Immature natural killer cell (primary cell): ENCODE results near the gene OS9. TPM values are rescaled to one million over a fixed set of nuclear protein-coding genes. Genes with fewer than 3 reads are reported as not detected.
"Not testable (repeated sequence)": the region's sequence is repeated elsewhere in the genome, so short reads cannot be mapped to it uniquely, and the experiment has no call there.

ENCODE experiments used
- DNase-seq, 3 donors: peaks; one replicate each; pipeline ENCODE4 v3.0.0; 2022; ENCODE audit warnings: mixed read lengths in 1 of 3
- H3K27ac Mint-ChIP-seq, 6 donors: one replicate each; pipeline ENCODE4 v1.8.0; 2020; ENCODE audit warnings: mixed read lengths in 6 of 6, mild to moderate bottlenecking in 5 of 6, inconsistent platforms in 4 of 6, moderate library complexity in 3 of 6
- H3K27me3 Mint-ChIP-seq, 3 donors: one replicate each; pipeline ENCODE4 v1.8.0; 2020 to 2021; ENCODE audit warnings: low read depth in 3 of 3, mild to moderate bottlenecking in 3 of 3, mixed read lengths in 3 of 3, moderate library complexity in 3 of 3, inconsistent platforms in 1 of 3
- H3K36me3 Mint-ChIP-seq, 3 donors: one replicate each; pipeline ENCODE4 v1.8.0; 2020; ENCODE audit warnings: mixed read lengths in 3 of 3, inconsistent platforms in 2 of 3, mild to moderate bottlenecking in 2 of 3
- H3K4me1 Mint-ChIP-seq, 2 donors: one replicate each; pipeline ENCODE4 v1.8.0; 2020; ENCODE audit warnings: inconsistent platforms in 2 of 2, mild to moderate bottlenecking in 2 of 2, mixed read lengths in 2 of 2, moderate library complexity in 1 of 2
- H3K4me3 Mint-ChIP-seq, 5 donors: one replicate each; pipeline ENCODE4 v1.8.0; 2020; ENCODE audit warnings: mild to moderate bottlenecking in 5 of 5, mixed read lengths in 5 of 5, inconsistent platforms in 3 of 5, moderate library complexity in 3 of 5
- H3K9me3 Mint-ChIP-seq, 6 donors: one replicate each; pipeline ENCODE4 v1.8.0; 2020; ENCODE audit warnings: mild to moderate bottlenecking in 6 of 6, mixed read lengths in 6 of 6, inconsistent platforms in 4 of 6, moderate library complexity in 3 of 6
- polyA plus RNA-seq, 3 donors: library from polyadenylated mRNA; unstranded; fragments of 300-500 nt; fragmentation: Illumina TruSeq; gene quantifications; one replicate each; pipeline ENCODE4 v1.2.3, GENCODE V29; 2021

Gene OS9
- polyA plus RNA-seq, 3 donors from 2014 or later: 54.2 to 111 (median 59.5) TPM

GRCh38 chr12:57671811-57672210 is 22.1 kb upstream of the OS9 start:
- H3K27me3 Mint-ChIP-seq: peaks cover 2 to 15% (median 10%) of the 10 kb centered on the region in 3 donors
- not testable (repeated sequence) for H3K9me3 Mint-ChIP-seq, H3K36me3 Mint-ChIP-seq, H3K27ac Mint-ChIP-seq, H3K4me1 Mint-ChIP-seq, H3K4me3 Mint-ChIP-seq, DNase-seq

- Mint-ChIP-seq H3K4me3 (no peak overlapping the region), H3K27me3 (peaks cover 2 to 15% (median 10%) of the 10 kb centered on the region in 3 donors), H3K27ac (no peak overlapping the region), H3K4me1 (no peaks in the 10 kb centered on the region), H3K9me3 (no peaks in the 10 kb centered on the region), H3K36me3 (peaks cover 0 to 4% (median 0%) of the 10 kb centered on the region in 3 donors)
- no peak for DNase-seq
These were observed 21.1 kb upstream of the OS9 start for GRCh38 chr12:57672801-57673200.

- Mint-ChIP-seq H3K27me3 (peaks cover 2 to 11% (median 8%) of the 10 kb centered on the region in 3 donors), H3K4me1 (no peaks in the 10 kb centered on the region), H3K36me3 (no peaks in the 10 kb centered on the region), H3K4me3 (no peak overlapping the region), H3K9me3 (no peaks in the 10 kb centered on the region), H3K27ac (no peak overlapping the region)
- no peak for DNase-seq
These were observed 19.2 kb upstream of the OS9 start for GRCh38 chr12:57674691-57675090.

GRCh38 chr12:57677947-57678346 is 16.0 kb upstream of the OS9 start:
- not testable (repeated sequence) for H3K4me3 Mint-ChIP-seq, DNase-seq, H3K4me1 Mint-ChIP-seq, H3K27ac Mint-ChIP-seq, H3K9me3 Mint-ChIP-seq, H3K36me3 Mint-ChIP-seq
- peaks cover 1 to 11% (median 2%) of the 10 kb centered on the region in 3 donors for H3K27me3 Mint-ChIP-seq

GRCh38 chr12:57679697-57680096 is 14.2 kb upstream of the OS9 start:
- peaks cover 0 to 5% (median 3%) of the 10 kb centered on the region in 6 donors for H3K9me3 Mint-ChIP-seq
- no peaks in the 10 kb centered on the region for H3K36me3 Mint-ChIP-seq
- no peak for DNase-seq
- H3K27me3 Mint-ChIP-seq: peaks cover 0 to 12% (median 2%) of the 10 kb centered on the region in 3 donors
- H3K4me1 Mint-ChIP-seq: no peaks in the 10 kb centered on the region
- H3K4me3 Mint-ChIP-seq: no peak overlapping the region
- H3K27ac Mint-ChIP-seq: no peak overlapping the region

GRCh38 chr12:57687862-57688261 is 6.1 kb upstream of the OS9 start:
- no peak overlapping the region for H3K4me3 Mint-ChIP-seq
- H3K36me3 Mint-ChIP-seq: no peaks in the 10 kb centered on the region
- no peak for DNase-seq
- H3K9me3 Mint-ChIP-seq: peaks cover 0 to 2% (median 0%) of the 10 kb centered on the region in 6 donors
- no peaks in the 10 kb centered on the region for H3K4me1 Mint-ChIP-seq
- H3K27me3 Mint-ChIP-seq: peaks cover 4 to 12% (median 9%) of the 10 kb centered on the region in 3 donors
- no peak overlapping the region for H3K27ac Mint-ChIP-seq

DNA sequence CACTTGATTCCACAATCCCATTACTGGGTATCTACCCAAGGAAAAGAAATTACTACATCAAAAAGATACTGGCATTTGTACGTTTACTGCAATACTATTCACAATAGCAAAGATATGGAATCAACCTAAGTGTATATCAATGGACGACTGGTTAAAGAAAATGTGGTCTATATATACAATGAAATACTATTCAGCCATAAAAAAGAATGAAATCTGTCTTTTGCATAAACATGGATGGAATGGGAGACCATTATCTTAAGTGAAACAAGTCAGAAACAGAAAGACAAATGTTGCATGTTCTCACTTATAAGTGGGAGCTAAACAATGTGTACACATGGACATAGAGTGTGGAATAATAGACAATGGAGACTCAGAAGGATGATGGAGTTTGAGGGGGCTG is 5.0 kb upstream of the OS9 start:
- Mint-ChIP-seq H3K27me3 (peaks cover 4 to 12% (median 9%) of the 10 kb centered on the region in 3 donors), H3K9me3 (peaks cover 0 to 2% (median 0%) of the 10 kb centered on the region in 6 donors), H3K4me3 (no peak overlapping the region), H3K36me3 (no peaks in the 10 kb centered on the region), H3K27ac (no peak overlapping the region), H3K4me1 (no peaks in the 10 kb centered on the region)
- DNase-seq: no peak

DNA sequence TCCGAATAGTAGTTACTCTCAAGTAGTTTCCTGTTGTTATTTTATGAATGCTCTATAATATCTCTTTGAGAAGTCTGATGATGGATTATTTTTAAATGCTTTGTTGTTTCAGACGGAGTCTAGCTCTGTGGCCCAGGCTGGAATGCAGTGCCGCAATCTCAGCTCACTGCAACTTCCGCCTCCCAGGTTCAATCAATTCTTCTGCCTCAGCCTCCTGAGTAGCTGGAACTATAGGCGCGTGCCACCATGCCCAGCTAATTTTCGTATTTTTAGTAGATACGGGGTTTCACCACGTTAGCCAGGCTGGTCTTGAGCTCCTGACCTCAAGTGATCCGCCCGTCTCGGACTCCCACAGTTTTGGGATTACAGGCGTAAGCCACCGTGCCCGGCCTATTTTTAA is 1.4 kb upstream of the OS9 start:
- Mint-ChIP-seq H3K36me3 (peaks cover 4 to 19% (median 8%) of the 10 kb centered on the region in 3 donors), H3K4me1 (peaks cover 5 to 6% of the 10 kb centered on the region in 2 donors), H3K4me3 (no peak overlapping the region), H3K9me3 (no peaks in the 10 kb centered on the region), H3K27ac (no peak overlapping the region), H3K27me3 (peaks cover 0 to 2% (median 2%) of the 10 kb centered on the region in 3 donors)
- no peak for DNase-seq

DNA sequence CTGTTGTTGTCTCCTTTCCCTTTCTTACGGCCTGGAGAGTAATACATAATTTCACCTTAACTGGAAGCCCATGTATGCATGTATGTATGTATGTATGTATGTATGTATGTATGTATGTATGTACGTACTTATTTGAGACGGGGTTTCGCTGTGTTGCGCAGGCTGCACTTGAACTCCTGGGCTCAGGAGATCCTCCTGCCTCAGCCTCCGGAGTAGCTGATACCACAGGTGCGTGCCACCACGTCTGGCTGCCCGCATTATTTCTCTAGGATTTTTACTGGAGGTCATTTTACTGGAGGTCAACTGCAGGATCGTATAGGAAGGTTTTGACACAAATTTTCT is 644 bp upstream of the OS9 start:
- no peak for DNase-seq
- no peaks in the 10 kb centered on the region for H3K9me3 Mint-ChIP-seq
- H3K27ac Mint-ChIP-seq: no peak overlapping the region
- peaks cover 10 to 27% (median 16%) of the 10 kb centered on the region in 3 donors for H3K36me3 Mint-ChIP-seq
- no peak overlapping the region for H3K4me3 Mint-ChIP-seq
- H3K27me3 Mint-ChIP-seq: peaks cover 0 to 2% (median 2%) of the 10 kb centered on the region in 3 donors
- peaks cover 9 to 11% of the 10 kb centered on the region in 2 donors for H3K4me1 Mint-ChIP-seq

- DNase-seq: no peak
- H3K9me3 Mint-ChIP-seq: no peaks in the 10 kb centered on the region
- H3K27me3 Mint-ChIP-seq: peaks cover 0 to 3% (median 2%) of the 10 kb centered on the region in 3 donors
- no peak overlapping the region for H3K4me3 Mint-ChIP-seq
- peaks cover 11 to 38% (median 17%) of the 10 kb centered on the region in 3 donors for H3K36me3 Mint-ChIP-seq
- no peak overlapping the region for H3K27ac Mint-ChIP-seq
- H3K4me1 Mint-ChIP-seq: peaks cover 9 to 21% of the 10 kb centered on the region in 2 donors
These were observed 607 bp downstream of the OS9 start for GRCh38 chr12:57694459-57695019.

GRCh38 chr12:57695770-57696432 is 2.0 kb downstream of the OS9 start:
- peak overlapping the region in 2 of 5 donors; percentile 46 to 65 for H3K4me3 Mint-ChIP-seq
- H3K4me1 Mint-ChIP-seq: peaks cover 9 to 28% of the 10 kb centered on the region in 2 donors
- no peak for DNase-seq
- H3K27me3 Mint-ChIP-seq: peaks cover 0 to 3% (median 1%) of the 10 kb centered on the region in 3 donors
- no peaks in the 10 kb centered on the region for H3K9me3 Mint-ChIP-seq
- H3K27ac Mint-ChIP-seq: peak overlapping the region in 1 of 6 donors; percentile 57
- H3K36me3 Mint-ChIP-seq: peaks cover 15 to 38% (median 17%) of the 10 kb centered on the region in 3 donors

DNA sequence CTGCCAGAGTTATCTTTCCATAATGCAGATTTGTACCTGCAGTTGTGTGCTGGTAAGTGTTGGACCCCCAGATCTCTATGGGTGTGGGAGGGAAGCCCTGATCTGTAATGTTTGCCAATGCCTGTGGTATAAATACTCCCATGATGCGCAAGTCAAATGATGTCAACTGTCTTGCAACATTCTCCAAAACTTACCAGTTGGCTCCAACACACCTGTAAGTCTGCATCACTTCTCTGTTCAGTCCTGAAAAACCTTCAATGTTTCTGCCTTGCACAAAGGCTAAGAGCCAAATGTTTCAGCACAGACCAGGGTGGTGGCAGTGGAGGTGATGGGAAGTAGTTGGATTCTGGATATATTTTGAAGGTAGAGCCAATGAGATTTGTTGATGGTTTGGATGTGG is 3.1 kb downstream of the OS9 start:
- Mint-ChIP-seq H3K4me3 (no peak overlapping the region), H3K9me3 (no peaks in the 10 kb centered on the region), H3K27me3 (peaks cover 0 to 3% (median 0%) of the 10 kb centered on the region in 3 donors), H3K4me1 (peaks cover 9 to 28% of the 10 kb centered on the region in 2 donors), H3K27ac (no peak overlapping the region), H3K36me3 (peaks cover 16 to 38% (median 17%) of the 10 kb centered on the region in 3 donors)
- DNase-seq: no peak

GRCh38 chr12:57698414-57698813 is 4.5 kb downstream of the OS9 start:
- H3K27me3 Mint-ChIP-seq: peaks cover 0 to 1% (median 0%) of the 10 kb centered on the region in 3 donors
- peak overlapping the region in 2 of 6 donors; percentile 1 for H3K27ac Mint-ChIP-seq
- H3K4me3 Mint-ChIP-seq: no peak overlapping the region
- peaks cover 22 to 50% (median 27%) of the 10 kb centered on the region in 3 donors for H3K36me3 Mint-ChIP-seq
- DNase-seq: no peak
- peaks cover 9 to 28% of the 10 kb centered on the region in 2 donors for H3K4me1 Mint-ChIP-seq
- H3K9me3 Mint-ChIP-seq: no peaks in the 10 kb centered on the region

DNA sequence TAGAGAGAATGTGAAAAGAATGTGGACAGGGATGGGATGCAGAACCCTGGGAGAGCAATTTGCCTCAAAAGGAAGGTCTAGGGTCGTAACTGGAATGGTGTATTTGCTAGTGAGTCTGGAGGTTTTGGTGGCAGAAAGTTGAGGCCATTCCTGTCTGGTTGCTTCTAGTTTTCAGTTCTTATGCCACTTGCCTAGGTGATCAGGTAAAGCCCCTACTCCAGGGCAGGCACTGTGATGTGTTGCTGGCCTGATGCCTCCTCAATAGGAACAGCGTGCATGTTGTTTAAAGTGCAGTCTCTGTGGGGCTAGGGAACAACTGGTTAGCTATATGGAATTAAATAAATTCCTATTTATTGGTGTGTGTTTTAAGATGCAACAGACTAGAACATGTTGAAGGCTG is 6.4 kb downstream of the OS9 start:
- peaks cover 34 to 67% (median 44%) of the 10 kb centered on the region in 3 donors for H3K36me3 Mint-ChIP-seq
- H3K4me1 Mint-ChIP-seq: peaks cover 9 to 28% of the 10 kb centered on the region in 2 donors
- H3K9me3 Mint-ChIP-seq: peaks cover 0 to 5% (median under 1%) of the 10 kb centered on the region in 6 donors
- H3K4me3 Mint-ChIP-seq: no peak overlapping the region
- H3K27me3 Mint-ChIP-seq: peaks cover 0 to 1% (median 0%) of the 10 kb centered on the region in 3 donors
- peak overlapping the region in 3 of 6 donors; percentile 34 to 52 (median 36) for H3K27ac Mint-ChIP-seq
- no peak for DNase-seq
